ENCODE data around the gene DUSP3.
A peak's percentile ranks its signal among the peaks of the same experiment; 100 is the strongest.

DUSP3 gene

GRCh38 chr17:43722870-43723665 lies 55.7 kb downstream of the DUSP3 start:
- no peak for DNase-seq

GRCh38 chr17:43722269-43722619 lies 56.5 kb downstream of the DUSP3 start:
- DNase-seq = no peak

- DNase-seq = no peak
These were observed 57.1 kb downstream of the DUSP3 start for GRCh38 chr17:43721537-43722268.

- peak; percentile 92 for DNase-seq
These were observed 58.3 kb downstream of the DUSP3 start for GRCh38 chr17:43720311-43721060.

GRCh38 chr17:43719578-43719977 lies 59.2 kb downstream of the DUSP3 start:
- DNase-seq = no peak

- DNase-seq = no peak
These were observed 60.2 kb downstream of the DUSP3 start for GRCh38 chr17:43718544-43718943.

- no peak for DNase-seq
These were observed 60.9 kb downstream of the DUSP3 start for GRCh38 chr17:43717913-43718312.

All from right forelimb (tissue), 1 donor.